A673 (cell line): ENCODE results near the gene RAB44.

Experiments
- EZH2 ChIP-seq: fragments of 200-600 bp; sonication (generic); IDR thresholded peaks from 2 replicates; pipeline ENCODE4 v1.6.1; 2017; ENCODE audit warnings: borderline replicate concordance, low read depth, mild to moderate bottlenecking, mixed read lengths, antibody characterized with exemption, low read length; ENCODE audit not compliant: poor library complexity, severe bottlenecking
- TF ChIP-seq, protein P1 (sequence below): fragments of 300-800, 200-600 bp; sonication (generic); conservative IDR thresholded peaks from 2 replicates; pipeline ENCODE4 v1.5.1; 2017; ENCODE audit warnings: low read depth, mild to moderate bottlenecking, antibody characterized with exemption, low read length, moderate library complexity, mixed read lengths

- TF ChIP-seq, protein P1, sequence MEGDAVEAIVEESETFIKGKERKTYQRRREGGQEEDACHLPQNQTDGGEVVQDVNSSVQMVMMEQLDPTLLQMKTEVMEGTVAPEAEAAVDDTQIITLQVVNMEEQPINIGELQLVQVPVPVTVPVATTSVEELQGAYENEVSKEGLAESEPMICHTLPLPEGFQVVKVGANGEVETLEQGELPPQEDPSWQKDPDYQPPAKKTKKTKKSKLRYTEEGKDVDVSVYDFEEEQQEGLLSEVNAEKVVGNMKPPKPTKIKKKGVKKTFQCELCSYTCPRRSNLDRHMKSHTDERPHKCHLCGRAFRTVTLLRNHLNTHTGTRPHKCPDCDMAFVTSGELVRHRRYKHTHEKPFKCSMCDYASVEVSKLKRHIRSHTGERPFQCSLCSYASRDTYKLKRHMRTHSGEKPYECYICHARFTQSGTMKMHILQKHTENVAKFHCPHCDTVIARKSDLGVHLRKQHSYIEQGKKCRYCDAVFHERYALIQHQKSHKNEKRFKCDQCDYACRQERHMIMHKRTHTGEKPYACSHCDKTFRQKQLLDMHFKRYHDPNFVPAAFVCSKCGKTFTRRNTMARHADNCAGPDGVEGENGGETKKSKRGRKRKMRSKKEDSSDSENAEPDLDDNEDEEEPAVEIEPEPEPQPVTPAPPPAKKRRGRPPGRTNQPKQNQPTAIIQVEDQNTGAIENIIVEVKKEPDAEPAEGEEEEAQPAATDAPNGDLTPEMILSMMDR = no peak
- TF ChIP-seq EZH2 = no peak
These were observed 34.1 kb downstream of the RAB44 start for GRCh38 chr6:36731622-36732310.
